Measurements from ENCODE around the gene RSPH1. TPM values are rescaled to one million over a fixed set of nuclear protein-coding genes. Genes with fewer than 3 reads are reported as not detected.

RSPH1 gene
- polyA plus RNA-seq, 2 of the 4 experiments (the other 2 are of a cell fraction), result 0.71 to 0.85 TPM

- no peak for FAIRE-seq
- peaks cover 32% of the 10 kb centered on the region for H3K4me1 ChIP-seq
- ATAC-seq, result no peak
- peak overlapping the region; percentile 68 for H3K4me2 ChIP-seq
- CTCF ChIA-PET, result no interaction called here
- H3K9me3 ChIP-seq, result no peaks in the 10 kb centered on the region
- WGBS (ENCODE audit: missing lambda C conversion rate), result 76% methylated on average over 7 of the region's 7 CpGs
- TF ChIP-seq EHF (CRISPR knock-in tag; IDR thresholded peaks at IDR 0.05), result no peak
- TF ChIP-seq ZSCAN20 (CRISPR knock-in tag; IDR thresholded peaks at IDR 0.05), result no peak
- no peak for TF ChIP-seq EHMT2 (IDR thresholded peaks at IDR 0.05; ENCODE audit: low read depth)
- no peak for TF ChIP-seq JUNB (IDR thresholded peaks at IDR 0.05)
- TF ChIP-seq ATOH8 (CRISPR knock-in tag; IDR thresholded peaks at IDR 0.05; ENCODE audit: low read depth), result no peak
- TF ChIP-seq HMGXB4 (CRISPR knock-in tag; IDR thresholded peaks at IDR 0.05; ENCODE audit: borderline replicate concordance), result no peak
- TF ChIP-seq NPAS2 (CRISPR knock-in tag; IDR thresholded peaks at IDR 0.05; ENCODE audit: borderline replicate concordance), result no peak
- TF ChIP-seq CBX2 (IDR thresholded peaks at IDR 0.05; ENCODE audit: borderline replicate concordance, low read depth), result no peak
- no peak for TF ChIP-seq HES2 (IDR thresholded peaks at IDR 0.05)
- no peak for TF ChIP-seq HDAC2 (IDR thresholded peaks at IDR 0.05)
- no peak for TF ChIP-seq CEBPB (IDR thresholded peaks at IDR 0.05)
- no peak for TF ChIP-seq FOXS1 (CRISPR knock-in tag; IDR thresholded peaks at IDR 0.05)
- no peak for TF ChIP-seq MAX (IDR thresholded peaks at IDR 0.05)
- peak overlapping the region in 1 of 2 experiments; percentile 56; a peak in 3 of 6 replicates for H3K27ac ChIP-seq
- H3K4me3 ChIP-seq, result no peak overlapping the region
- DNase-seq (ENCODE audit: low read depth in 1 of 2, low spot score in 1 of 2), result no peak
- POLR2A ChIA-PET, result interaction anchor here (0.6 kb wide), 1 partner anchor 314 kb away, joined by 3 read pairs; no protein-coding TSS in a partner anchor
These were observed 22.6 kb upstream of the RSPH1 start for GRCh38 chr21:42518626-42519025.

GRCh38 chr21:42518215-42518614 lies 22.2 kb upstream of the RSPH1 start:
- Histone ChIP-seq H3K27ac (peak overlapping the region; percentile 51 to 56; a peak in 5 of 6 replicates), H3K9me3 (no peaks in the 10 kb centered on the region), H3K4me3 (no peak overlapping the region), H3K4me1 (peaks cover 32% of the 10 kb centered on the region), H3K4me2 (peak overlapping the region; percentile 68)
- ATAC-seq, result peak; percentile 51 to 65; a peak in 5 of 6 replicates
- POLR2A ChIA-PET, result interaction anchor here (0.6 kb wide), 1 partner anchor 314 kb away, joined by 3 read pairs; no protein-coding TSS in a partner anchor
- TF ChIP-seq FOSL2 (IDR thresholded peaks at IDR 0.05), result no peak
- TF ChIP-seq FOSL2 (CRISPR knock-in tag; IDR thresholded peaks at IDR 0.05), result peak; percentile 41; the same call in 1 of the 2 replicates
- TF ChIP-seq CBX2 (IDR thresholded peaks at IDR 0.05; ENCODE audit: borderline replicate concordance, low read depth), result no peak
- WGBS (ENCODE audit: missing lambda C conversion rate), result 12% methylated on average over 9 of the region's 11 CpGs
- CTCF ChIA-PET, result no interaction called here
- FAIRE-seq, result no peak
- peak; percentile 44 to 56 for DNase-seq (ENCODE audit: low read depth in 1 of 2, low spot score in 1 of 2)

GRCh38 chr21:42515708-42516502 lies 19.9 kb upstream of the RSPH1 start:
- Histone ChIP-seq H3K27ac (no peak overlapping the region), H3K4me1 (peaks cover 32% of the 10 kb centered on the region), H3K4me2 (no peak overlapping the region), H3K4me3 (no peak overlapping the region), H3K9me3 (no peaks in the 10 kb centered on the region)
- no peak for ATAC-seq
- no peak for FAIRE-seq
- CTCF ChIA-PET, result interaction anchor here (1.3 kb wide), 1 partner anchor 19 kb away, joined by 3 read pairs; no protein-coding TSS in a partner anchor
- POLR2A ChIA-PET, result no interaction called here
- DNase-seq (ENCODE audit: low read depth in 1 of 2, low spot score in 1 of 2), result no peak
- WGBS (ENCODE audit: missing lambda C conversion rate), result 93% methylated on average over 10 of the region's 12 CpGs
- no peak for TF ChIP-seq FOSB (CRISPR knock-in tag; IDR thresholded peaks at IDR 0.05)
- no peak for TF ChIP-seq PHF8 (IDR thresholded peaks at IDR 0.05; ENCODE audit: borderline replicate concordance, low read depth)
- no peak for TF ChIP-seq ZC3H11A (IDR thresholded peaks at IDR 0.05)
- TF ChIP-seq CEBPB (IDR thresholded peaks at IDR 0.05), result no peak
- TF ChIP-seq EHMT2 (IDR thresholded peaks at IDR 0.05; ENCODE audit: low read depth), result no peak
- TF ChIP-seq KDM5A (IDR thresholded peaks at IDR 0.05), result no peak
- no peak for TF ChIP-seq RARB (CRISPR knock-in tag; IDR thresholded peaks at IDR 0.05)
- no peak for TF ChIP-seq RCOR1 (IDR thresholded peaks at IDR 0.05; ENCODE audit: low read depth, low read length)
- TF ChIP-seq FOXS1 (CRISPR knock-in tag; IDR thresholded peaks at IDR 0.05), result no peak
- TF ChIP-seq CBX2 (IDR thresholded peaks at IDR 0.05; ENCODE audit: borderline replicate concordance, low read depth), result no peak
- TF ChIP-seq ZSCAN20 (CRISPR knock-in tag; IDR thresholded peaks at IDR 0.05), result no peak
- TF ChIP-seq SREBF2 (IDR thresholded peaks at IDR 0.05), result no peak
